Stimulated activated CD8-positive, alpha-beta memory T cell treated with anti-CD3 and anti-CD28 coated beads, Interleukin-2, amount 100 ng/mL, for 1 hour (primary cell): ENCODE results near the gene SLC2A13.
"Not testable (repeated sequence)": the region's sequence is repeated elsewhere in the genome, so short reads cannot be mapped to it uniquely, and the experiment has no call there.

Source experiments
- DNase-seq, 2 donors: peaks; one replicate each; pipeline ENCODE4 v3.0.0-alpha.2; 2020; ENCODE audit warnings: low read depth in 2 of 2

SLC2A13 gene

GRCh38 chr12:39868328-39868725 lies 237.6 kb downstream of the SLC2A13 start:
- DNase-seq, result no peak

- DNase-seq, result no peak
Measured at GRCh38 chr12:39867631-39868327, 238.1 kb downstream of the SLC2A13 start.

DNA sequence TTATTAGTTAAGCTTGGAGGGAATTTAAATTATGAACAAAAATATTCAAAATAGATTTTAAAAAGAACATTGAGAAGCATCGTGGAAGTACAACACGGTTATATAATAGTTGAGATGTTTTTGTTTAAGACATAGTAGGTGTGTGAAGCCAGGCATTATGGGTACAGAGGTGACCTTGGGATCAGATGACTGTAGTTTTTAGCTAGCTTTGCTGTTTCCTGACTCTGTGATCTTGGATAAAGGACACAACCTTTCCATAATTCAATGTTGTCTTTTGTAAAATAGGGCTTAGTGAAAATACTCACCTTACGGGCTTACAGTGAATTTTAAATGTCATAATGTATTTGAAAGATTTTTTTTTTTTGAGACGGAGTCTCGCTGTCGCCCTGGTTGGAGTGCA lies 239.7 kb downstream of the SLC2A13 start:
- no peak for DNase-seq

DNA sequence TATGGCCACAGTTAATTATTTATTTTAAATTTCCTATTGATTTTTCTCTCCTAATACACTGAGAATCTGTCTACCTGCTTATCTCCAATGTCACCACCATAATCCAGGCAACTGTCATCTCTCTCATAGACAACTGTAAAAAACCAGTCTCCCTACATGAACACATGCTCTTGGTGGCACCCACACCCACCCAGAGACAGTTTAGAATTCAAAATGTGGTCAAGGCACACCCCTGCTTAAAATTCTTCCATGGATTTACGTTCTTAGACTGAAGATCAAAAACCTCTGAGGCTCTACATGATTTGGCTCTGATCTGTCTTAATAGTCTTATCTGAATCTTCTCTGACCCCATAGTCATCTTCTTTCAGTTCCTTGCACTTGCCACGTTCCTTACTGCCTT lies 245.2 kb downstream of the SLC2A13 start:
- no peak for DNase-seq

DNA sequence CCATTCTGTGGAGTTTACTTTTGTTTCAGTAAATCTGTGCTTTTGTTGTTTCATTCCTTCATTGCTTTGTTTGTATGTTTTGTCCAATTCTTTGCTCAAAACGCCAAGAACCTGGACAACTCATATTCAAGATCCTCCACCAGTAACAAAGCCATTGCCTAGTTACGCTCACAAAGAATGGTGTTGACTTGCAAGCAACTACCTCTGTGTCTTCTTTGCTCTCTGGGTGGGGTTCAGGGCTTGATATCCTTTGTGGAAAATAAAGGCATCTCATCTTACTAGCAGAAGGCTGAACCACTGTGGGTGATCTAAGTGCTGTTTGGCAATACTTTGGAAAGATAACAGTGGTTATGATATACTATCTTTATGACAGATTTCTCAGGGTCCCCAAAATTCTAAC lies 252.9 kb downstream of the SLC2A13 start:
- DNase-seq, result no peak

GRCh38 chr12:39852346-39852745 lies 253.5 kb downstream of the SLC2A13 start:
- no peak for DNase-seq

- not testable (repeated sequence) for DNase-seq
Measured at GRCh38 chr12:39848218-39848617, 257.7 kb downstream of the SLC2A13 start.

DNA sequence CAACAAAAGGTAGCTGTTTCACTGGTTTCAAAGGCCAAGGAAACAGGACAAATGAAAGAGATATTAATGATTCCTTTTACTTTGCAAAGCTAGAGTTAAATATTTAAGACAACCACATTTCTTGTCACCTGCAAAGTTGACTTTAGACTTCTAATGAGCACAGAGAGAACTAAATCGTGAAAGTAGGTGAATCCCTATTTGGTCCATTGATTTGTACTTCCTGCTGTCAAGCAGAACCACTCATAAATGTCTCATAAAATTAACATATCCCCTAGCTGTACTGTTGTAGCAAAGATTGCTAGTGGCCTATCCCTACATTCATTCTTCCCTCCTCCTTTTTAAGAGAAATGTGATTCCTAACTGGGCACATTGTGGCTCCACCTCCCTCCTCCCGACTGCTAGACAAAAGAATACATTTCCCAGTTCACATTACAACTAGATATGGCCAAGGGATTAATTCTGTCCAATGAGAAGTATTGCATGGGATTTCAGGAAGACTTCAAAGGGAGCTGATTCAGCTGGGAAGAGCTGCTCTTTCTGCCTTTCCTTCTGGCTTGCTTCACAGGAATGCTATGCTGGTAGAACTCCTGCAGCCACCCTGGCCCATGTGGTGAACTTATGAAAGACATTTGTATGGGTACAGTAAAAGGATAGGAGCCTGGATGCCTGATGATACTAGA lies 258.8 kb downstream of the SLC2A13 start:
- no peak for DNase-seq

GRCh38 chr12:39846304-39846703 lies 259.6 kb downstream of the SLC2A13 start:
- no peak for DNase-seq

- no peak for DNase-seq
Measured at GRCh38 chr12:39840422-39840821, 265.5 kb downstream of the SLC2A13 start.

DNA sequence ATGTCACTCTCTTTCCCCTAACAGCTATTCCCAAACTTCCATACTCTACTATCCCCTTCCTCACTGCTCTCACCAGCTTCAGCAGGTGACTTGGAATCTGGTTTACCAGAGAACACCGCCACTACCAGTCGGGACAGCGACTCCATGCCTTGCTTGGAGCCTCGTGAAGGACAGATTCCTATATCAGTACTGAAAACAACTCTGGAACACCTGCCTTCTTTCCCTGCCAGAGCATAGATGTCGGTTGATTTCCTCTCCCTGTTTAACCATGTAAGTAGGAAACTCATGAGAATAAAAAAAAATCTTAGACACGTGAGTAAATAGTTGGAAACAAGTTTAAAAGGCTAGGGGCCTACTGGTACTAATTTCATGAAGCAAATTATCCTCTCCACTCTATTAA lies 266.8 kb downstream of the SLC2A13 start:
- DNase-seq, result no peak

DNA sequence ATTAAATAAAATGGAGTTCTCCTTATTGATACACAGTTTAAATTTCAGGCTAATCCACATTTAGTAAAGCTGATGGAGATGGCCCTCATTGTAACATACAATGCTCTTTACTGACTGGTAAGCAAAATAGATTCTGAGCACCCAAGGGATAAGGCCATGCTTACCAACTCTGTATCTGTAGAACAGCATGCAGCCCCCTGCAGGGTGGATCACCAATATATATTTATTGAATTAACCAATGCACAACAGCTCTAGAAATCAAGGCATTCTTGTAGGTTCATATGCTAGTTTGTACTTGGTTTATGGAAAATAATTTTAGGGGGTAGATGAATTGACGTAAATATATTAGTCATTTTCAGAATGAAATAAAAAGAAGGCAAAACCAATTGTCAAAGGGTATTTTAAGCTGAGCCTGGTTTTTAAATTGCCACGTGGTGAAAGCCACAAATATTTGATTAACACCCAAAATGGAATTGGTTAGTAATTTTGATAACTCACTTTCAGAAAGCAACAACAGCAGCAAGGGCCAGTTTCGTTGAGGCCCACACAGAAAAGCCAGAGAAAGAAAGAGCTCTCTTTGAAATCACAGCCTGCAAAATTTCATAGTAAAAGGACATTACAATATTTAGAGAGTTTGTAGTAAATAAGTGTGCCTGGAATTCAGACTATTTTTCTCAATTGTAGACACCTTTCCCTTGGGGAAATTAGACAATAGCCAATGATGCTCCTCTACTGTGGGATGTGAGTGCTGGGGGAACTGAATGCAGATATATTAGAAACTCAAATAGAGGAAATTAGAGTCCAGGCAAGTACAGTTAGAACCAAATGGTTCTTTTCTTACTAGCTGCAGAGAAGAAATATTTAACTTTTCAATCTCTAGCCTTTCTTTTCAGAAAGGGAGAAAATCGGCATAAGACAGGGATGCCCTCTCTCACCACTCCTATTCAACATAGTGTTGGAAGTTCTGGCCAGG lies 270.1 kb downstream of the SLC2A13 start:
- no peak for DNase-seq

DNA sequence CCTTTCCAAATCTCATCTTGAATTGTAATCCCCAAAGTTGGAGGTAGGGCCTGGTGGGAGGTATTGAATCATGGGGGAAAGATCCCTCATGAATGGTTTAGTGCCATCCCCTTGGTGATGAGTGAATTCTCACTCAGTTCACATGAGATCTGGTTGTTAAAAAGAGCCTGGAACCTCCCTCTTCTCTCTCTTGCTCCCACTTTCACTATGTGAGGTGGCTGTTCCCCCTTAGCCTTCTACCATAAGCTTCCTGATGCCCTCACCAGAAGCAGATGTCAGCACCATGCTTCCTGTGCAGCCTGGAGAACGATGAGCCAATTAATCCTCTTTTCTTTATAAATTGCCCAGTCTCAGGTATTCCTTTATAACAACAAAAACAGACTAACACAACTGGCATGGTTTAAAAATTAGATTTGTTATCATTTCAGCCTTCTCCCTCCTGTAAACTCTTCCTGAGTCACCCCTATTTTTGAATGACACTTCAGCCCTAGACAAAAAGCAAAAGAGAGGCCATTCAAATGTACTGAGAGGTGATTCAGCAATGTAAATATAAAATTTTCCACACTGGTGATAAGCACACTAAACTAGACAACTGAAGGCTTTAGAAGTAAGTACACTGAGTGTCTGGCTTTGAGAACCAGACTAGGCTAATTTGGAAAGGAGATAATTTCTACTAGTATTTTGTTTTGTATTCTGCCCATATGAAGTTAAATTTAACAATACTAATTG lies 274.1 kb downstream of the SLC2A13 start:
- DNase-seq, result no peak

DNA sequence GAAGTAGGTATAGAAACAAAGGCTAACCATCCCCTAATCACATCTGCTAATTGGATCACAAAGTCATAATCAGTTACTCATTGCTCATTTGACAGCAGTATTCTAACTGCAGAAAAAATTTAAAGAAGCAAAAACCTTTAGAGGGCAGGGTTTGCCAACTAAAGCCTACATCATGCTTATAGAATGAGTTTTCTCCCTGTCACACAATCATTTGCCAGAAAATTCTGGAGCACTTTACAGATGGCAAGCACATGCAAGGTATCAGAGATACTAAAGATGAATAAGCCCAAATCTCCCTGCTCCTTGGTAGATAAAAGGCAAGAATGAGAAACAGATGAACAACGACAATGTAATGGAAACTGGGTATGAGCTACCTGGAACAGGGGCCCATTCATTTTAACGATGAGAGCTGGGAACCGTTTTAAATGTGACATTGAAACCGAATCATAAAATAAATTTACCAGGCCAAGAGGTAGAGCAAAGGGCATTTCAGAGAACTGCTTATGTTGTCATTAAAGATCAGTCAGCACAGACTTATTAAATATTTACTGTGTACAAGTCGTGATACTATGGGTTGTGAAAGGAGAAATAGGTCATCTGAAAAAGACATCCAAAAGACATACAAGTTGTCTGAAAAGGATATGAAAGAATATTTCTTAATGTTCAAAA lies 274.9 kb downstream of the SLC2A13 start:
- no peak for DNase-seq

DNA sequence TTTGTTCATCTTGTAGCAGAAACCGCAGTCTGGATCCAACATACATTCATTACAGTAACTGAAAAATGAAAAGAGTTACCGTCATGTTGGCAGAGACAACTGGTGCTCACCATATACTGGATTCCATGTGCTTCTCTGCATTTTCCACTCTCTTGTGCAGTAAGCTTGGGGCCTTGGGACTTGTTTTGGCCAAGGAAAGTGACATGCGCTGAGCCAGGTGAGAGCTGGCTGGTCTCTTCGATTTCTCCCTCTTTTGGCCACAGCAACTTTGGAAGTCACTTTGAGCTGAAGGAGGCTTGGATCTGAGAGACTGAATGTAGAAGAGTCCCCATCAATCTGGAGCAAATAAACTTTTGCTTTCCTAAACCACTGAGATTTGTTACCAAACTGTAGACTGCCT lies 275.7 kb downstream of the SLC2A13 start:
- no peak for DNase-seq

DNA sequence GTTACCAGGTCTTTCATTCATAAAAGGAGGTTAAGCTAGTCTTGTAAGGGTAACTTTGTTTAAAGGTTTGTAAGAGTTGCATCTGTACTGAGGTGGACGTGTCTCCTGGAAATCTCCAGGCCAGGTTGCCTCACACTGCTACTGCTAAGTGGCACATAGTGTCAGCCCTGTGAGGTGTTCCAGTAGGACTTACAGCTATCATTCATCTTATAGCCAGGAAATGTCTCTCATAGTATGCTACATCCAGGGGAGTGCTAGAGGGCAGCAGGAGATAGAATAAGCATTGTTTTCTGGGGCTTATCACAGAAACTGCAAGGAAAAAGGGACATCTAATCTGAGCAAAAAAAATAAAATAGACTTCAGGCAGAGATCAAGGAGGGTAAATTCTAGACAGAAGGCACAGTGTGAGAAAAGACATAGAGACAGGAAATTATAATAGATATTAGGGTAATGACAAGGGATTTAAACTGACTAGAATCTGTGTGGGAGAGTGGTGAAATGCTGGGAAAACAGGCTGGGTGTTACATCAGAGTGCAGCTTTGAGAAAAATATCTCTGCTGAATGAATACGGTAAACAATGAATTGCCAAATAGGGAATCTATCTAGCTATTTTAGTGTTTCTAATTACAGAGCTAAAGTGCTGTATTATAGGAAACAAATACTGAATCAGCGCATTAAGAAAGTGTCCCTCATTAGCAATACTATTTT lies 281.2 kb downstream of the SLC2A13 start:
- no peak for DNase-seq

DNA sequence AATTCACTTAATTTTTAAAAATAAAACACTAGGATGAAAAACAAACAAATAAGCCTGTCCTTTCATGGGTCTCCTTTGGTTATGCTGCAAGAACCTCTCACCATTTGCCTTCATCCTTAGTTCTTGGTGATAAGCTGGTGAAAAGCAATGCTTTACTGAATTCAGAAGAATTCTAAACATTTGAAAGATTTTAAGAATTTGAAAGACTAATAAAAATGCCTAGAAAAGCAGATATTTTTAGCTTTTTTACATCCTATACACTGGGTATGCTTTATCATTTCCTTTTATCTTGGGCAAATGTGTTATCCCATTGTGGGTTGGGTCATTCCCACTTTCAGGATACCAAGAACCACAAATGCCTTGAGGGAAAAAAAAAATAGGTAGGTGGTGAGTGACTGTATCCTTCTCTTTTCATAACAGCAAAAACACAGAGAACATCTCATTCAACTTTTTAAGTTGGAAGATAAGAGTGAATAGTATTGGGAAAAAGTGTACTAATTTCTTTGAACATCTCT lies 289.2 kb downstream of the SLC2A13 start:
- no peak for DNase-seq

DNA sequence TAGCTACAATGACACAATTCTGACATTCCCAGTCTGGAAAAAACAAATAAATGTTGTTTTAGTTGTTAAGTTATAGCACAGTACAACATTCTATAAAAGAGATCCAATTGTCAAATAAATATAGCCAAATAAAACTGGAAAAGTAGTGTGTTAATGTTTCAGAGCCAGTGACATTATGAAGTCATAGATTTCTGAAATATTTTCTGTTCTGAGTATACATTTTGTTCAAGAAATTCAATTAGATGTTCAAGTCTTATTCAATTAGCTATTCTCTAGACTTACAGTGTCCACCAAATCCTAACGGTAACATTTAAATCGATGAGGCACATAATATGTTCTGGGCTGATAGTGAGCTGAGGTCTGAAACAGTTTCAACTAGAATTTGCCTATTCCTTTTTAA lies 290.1 kb downstream of the SLC2A13 start:
- DNase-seq, result no peak

DNA sequence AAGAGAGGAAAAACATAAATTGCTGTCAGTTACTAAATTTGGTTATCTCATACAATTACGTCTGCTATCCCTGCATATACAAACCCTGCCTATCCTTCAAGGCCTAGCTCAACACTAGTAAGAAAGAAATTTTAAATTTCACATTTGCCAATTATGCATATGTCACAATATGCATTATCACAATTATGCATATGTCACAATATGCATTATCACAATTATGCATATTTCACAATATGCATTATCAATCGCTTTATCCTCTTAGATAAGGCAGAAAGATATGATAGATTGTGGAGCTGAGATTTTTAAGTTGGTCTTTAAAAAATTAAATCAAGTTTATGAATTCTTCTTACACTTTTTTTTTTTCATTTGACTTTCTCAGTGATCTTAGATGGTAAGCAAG lies 291.3 kb downstream of the SLC2A13 start:
- no peak for DNase-seq

DNA sequence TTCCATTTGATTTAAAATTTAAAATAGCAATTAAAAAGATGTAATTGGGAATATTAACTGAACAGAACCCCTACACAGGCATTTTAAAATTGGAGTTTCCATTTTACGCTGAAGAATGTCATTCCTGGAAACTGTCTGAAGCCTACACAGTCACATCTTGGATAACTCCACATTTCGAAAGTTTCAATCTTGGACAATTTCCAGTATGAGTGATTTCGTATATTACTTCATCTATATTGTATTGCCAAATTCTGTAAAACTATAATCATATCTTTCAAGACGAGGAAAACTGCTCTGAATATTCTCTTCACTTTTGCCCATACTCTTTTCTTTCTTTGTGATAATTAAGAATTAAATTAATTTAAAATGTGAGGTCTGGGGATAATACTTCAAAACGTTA lies 292.1 kb downstream of the SLC2A13 start:
- DNase-seq, result no peak
